GM18498 (cell line): ENCODE results near the gene HIVEP3.

Experiments
- ATAC-seq: cut with Tn5 transposase; IDR thresholded peaks from one replicate; pipeline ENCODE4 v1.9.1; 2021; ENCODE audit warnings: mild to moderate bottlenecking, moderate library complexity; ENCODE audit not compliant: unreplicated experiment

HIVEP3 gene

GRCh38 chr1:41480204-41481108 is 438.3 kb downstream of the HIVEP3 start:
- ATAC-seq, result no peak

- ATAC-seq, result no peak
Measured at GRCh38 chr1:41479808-41480160, 438.9 kb downstream of the HIVEP3 start.

- no peak for ATAC-seq
Measured at GRCh38 chr1:41479000-41479807, 439.5 kb downstream of the HIVEP3 start.

GRCh38 chr1:41478118-41478748 is 440.5 kb downstream of the HIVEP3 start:
- ATAC-seq, result no peak

GRCh38 chr1:41476807-41477361 is 441.8 kb downstream of the HIVEP3 start:
- ATAC-seq, result no peak

- no peak for ATAC-seq
Measured at GRCh38 chr1:41475859-41476567, 442.7 kb downstream of the HIVEP3 start.

- no peak for ATAC-seq
Measured at GRCh38 chr1:41475346-41475745, 443.4 kb downstream of the HIVEP3 start.

GRCh38 chr1:41474490-41475271 is 444.0 kb downstream of the HIVEP3 start:
- no peak for ATAC-seq

GRCh38 chr1:41473738-41474362 is 444.9 kb downstream of the HIVEP3 start:
- ATAC-seq, result no peak

GRCh38 chr1:41471658-41472057 is 447.1 kb downstream of the HIVEP3 start:
- no peak for ATAC-seq

- ATAC-seq, result no peak
Measured at GRCh38 chr1:41469706-41470105, 449.0 kb downstream of the HIVEP3 start.

GRCh38 chr1:41468122-41468762 is 450.5 kb downstream of the HIVEP3 start:
- ATAC-seq, result no peak

- ATAC-seq, result no peak
Measured at GRCh38 chr1:41467673-41468072, 451.0 kb downstream of the HIVEP3 start.

- ATAC-seq, result no peak
Measured at GRCh38 chr1:41466146-41466545, 452.6 kb downstream of the HIVEP3 start.

- ATAC-seq, result no peak
Measured at GRCh38 chr1:41465741-41466140, 453.0 kb downstream of the HIVEP3 start.

GRCh38 chr1:41464885-41465284 is 453.8 kb downstream of the HIVEP3 start:
- ATAC-seq, result no peak

- ATAC-seq, result no peak
Measured at GRCh38 chr1:41463516-41463915, 455.2 kb downstream of the HIVEP3 start.

- no peak for ATAC-seq
Measured at GRCh38 chr1:41462680-41463004, 456.1 kb downstream of the HIVEP3 start.
